Liver (tissue), 9 donors: Measurements from ENCODE around the gene CDK2AP2. TPM values are rescaled to one million over a fixed set of nuclear protein-coding genes. Genes with fewer than 3 reads are reported as not detected.

ENCODE experiments used
- DNase-seq: peaks from one replicate; pipeline ENCODE4 v3.0.0-alpha.2; 2017; ENCODE audit warnings: low spot score
- H3K27ac ChIP-seq, 2 donors: one replicate each; pipeline ENCODE4 v1.7.0; 2013; ENCODE audit warnings: inconsistent platforms in 2 of 2, low read length in 2 of 2, control low read depth in 1 of 2, low read depth in 1 of 2, mild to moderate bottlenecking in 1 of 2
- H3K27me3 ChIP-seq, 4 donors: one replicate each; pipeline versions ENCODE4 v1.6.1 to v1.7.0; 2013; ENCODE audit warnings: low read length in 3 of 4, inconsistent platforms in 1 of 4, mild to moderate bottlenecking in 1 of 4, moderate library complexity in 1 of 4; ENCODE audit not compliant: control insufficient read depth in 4 of 4, insufficient read depth in 4 of 4
- H3K36me3 ChIP-seq, 4 donors: one replicate each; pipeline versions ENCODE4 v1.6.1 to v1.7.0; 2013; ENCODE audit warnings: low read length in 3 of 4, mild to moderate bottlenecking in 3 of 4, low read depth in 1 of 4, moderate library complexity in 1 of 4; ENCODE audit not compliant: control insufficient read depth in 4 of 4, insufficient read depth in 3 of 4
- H3K4me1 ChIP-seq, 4 donors: one replicate each; pipeline versions ENCODE4 v1.6.1 to v1.7.0; 2013; ENCODE audit warnings: low read length in 3 of 4, mild to moderate bottlenecking in 3 of 4, moderate library complexity in 1 of 4; ENCODE audit not compliant: control insufficient read depth in 4 of 4, insufficient read depth in 4 of 4
- H3K4me3 ChIP-seq, 3 donors: one replicate each; pipeline versions ENCODE4 v1.6.1 to v1.7.0; 2013; ENCODE audit warnings: low read length in 3 of 3, control low read depth in 1 of 3, low read depth in 1 of 3, mild to moderate bottlenecking in 1 of 3
- H3K9ac ChIP-seq, 2 donors: one replicate each; pipeline ENCODE4 v1.7.0; 2013; ENCODE audit warnings: low read length in 2 of 2, mild to moderate bottlenecking in 2 of 2, moderate library complexity in 2 of 2, control low read depth in 1 of 2, low read depth in 1 of 2
- H3K9me3 ChIP-seq, 4 donors: one replicate each; pipeline versions ENCODE4 v1.6.1 to v1.7.0; 2013; ENCODE audit warnings: low read length in 3 of 4; ENCODE audit not compliant: control insufficient read depth in 4 of 4
- EGR1 ChIP-seq, 2 donors: IDR thresholded peaks; 2 replicates each; pipeline ENCODE4 v1.6.1; 2016 to 2018; ENCODE audit warnings: antibody characterized with exemption in 2 of 2, low read depth in 2 of 2
- FOXA1 ChIP-seq: IDR thresholded peaks from 2 replicates; pipeline ENCODE4 v1.6.1; 2016; ENCODE audit warnings: antibody characterized with exemption
- FOXA2 ChIP-seq: IDR thresholded peaks from 2 replicates; pipeline ENCODE4 v1.6.1; 2016; ENCODE audit warnings: antibody characterized with exemption
- GABPA ChIP-seq, 2 donors: IDR thresholded peaks in 1 of 2; conservative IDR thresholded peaks in 1 of 2; 2 replicates each; pipeline ENCODE4 v1.6.1; 2016; ENCODE audit warnings: antibody characterized with exemption in 2 of 2, mild to moderate bottlenecking in 1 of 2, moderate library complexity in 1 of 2
- HNF4G ChIP-seq: IDR thresholded peaks from 2 replicates; pipeline ENCODE4 v1.6.1; 2016; ENCODE audit warnings: antibody characterized with exemption
- JUND ChIP-seq, 2 donors: IDR thresholded peaks; 2 replicates each; pipeline ENCODE4 v1.6.1; 2016; ENCODE audit warnings: antibody characterized with exemption in 2 of 2
- NR2F2 ChIP-seq: IDR thresholded peaks from 2 replicates; pipeline ENCODE4 v1.6.1; 2016; ENCODE audit warnings: antibody characterized with exemption
- RAD21 ChIP-seq, 2 donors: IDR thresholded peaks; 2 replicates each; pipeline ENCODE4 v1.6.1; 2016; ENCODE audit warnings: antibody characterized with exemption in 2 of 2, mild to moderate bottlenecking in 2 of 2
- RXRA ChIP-seq, 2 donors: IDR thresholded peaks; 2 replicates each; pipeline ENCODE4 v1.6.1; 2017 to 2018; ENCODE audit warnings: antibody characterized with exemption in 2 of 2, mild to moderate bottlenecking in 1 of 2
- SP1 ChIP-seq: IDR thresholded peaks from 2 replicates; pipeline ENCODE4 v1.6.1; 2018; ENCODE audit warnings: antibody characterized with exemption, mild to moderate bottlenecking
- YY1 ChIP-seq: IDR thresholded peaks from 2 replicates; pipeline ENCODE4 v1.6.1; 2016; ENCODE audit warnings: antibody characterized with exemption, mild to moderate bottlenecking
- WGBS: extraction: QIAGEN DNeasy Blood & Tissue Kit; methylation state at CpG from one replicate; pipeline ENCODE4 v1.1.7; 2013; 5-methylcytosine and 5-hydroxymethylcytosine counted together
- polyA plus RNA-seq, 2 donors: library from polyadenylated mRNA; stranded (reverse) in 1 of 2; unstranded in 1 of 2; fragments of 200-250 nt in 1 of 2; fragments of >200 nt in 1 of 2; fragmentation: Nextera tagmentation in 1 of 2; extraction: Ambion mirVana in 1 of 2; gene quantifications; one replicate each; pipeline versions ENCODE4 v1.2.1 to v1.2.3, GENCODE V29; 2013 to 2015
- total RNA-seq, 2 donors: library from RNA; depleted of rRNA; stranded (reverse); fragments of >200 nt; gene quantifications; one replicate each; pipeline ENCODE4 v1.2.3, GENCODE V29; 2014
- TF ChIP-seq, protein P1 (sequence below): IDR thresholded peaks from 2 replicates; pipeline ENCODE4 v1.6.1; 2016; ENCODE audit warnings: antibody characterized with exemption
- TF ChIP-seq, protein P2 (sequence below): fragments of 150-350 bp; IDR thresholded peaks from 2 replicates; pipeline ENCODE4 v1.5.1; 2017; ENCODE audit warnings: improper control_type of control experiment, low read depth, low read length; ENCODE audit not compliant: missing input control
- TF ChIP-seq, protein P3 (sequence below): IDR thresholded peaks from 2 replicates; pipeline ENCODE4 v1.6.1; 2016; ENCODE audit warnings: antibody characterized with exemption
- TF ChIP-seq, protein P4 (sequence below): IDR thresholded peaks from 2 replicates; pipeline ENCODE4 v1.6.1; 2016; ENCODE audit warnings: antibody characterized with exemption
- donor health status: healthy.
- donor health status: healthy.
- donor health status: healthy.
- donor health status: healthy.
- donor health status: healthy.

The CDK2AP2 gene
- total and polyA plus RNA-seq, 4 donors: 14.1 to 126 (median 56.6) TPM

DNA sequence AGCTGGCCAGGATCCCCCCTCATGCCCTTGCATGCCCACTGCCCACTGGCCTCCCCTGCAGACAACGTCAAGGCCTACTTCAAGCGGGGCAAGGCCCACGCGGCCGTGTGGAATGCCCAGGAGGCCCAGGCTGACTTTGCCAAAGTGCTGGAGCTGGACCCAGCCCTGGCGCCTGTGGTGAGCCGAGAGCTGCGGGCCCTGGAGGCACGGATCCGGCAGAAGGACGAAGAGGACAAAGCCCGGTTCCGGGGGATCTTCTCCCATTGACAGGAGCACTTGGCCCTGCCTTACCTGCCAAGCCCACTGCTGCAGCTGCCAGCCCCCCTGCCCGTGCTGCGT is 17.3 kb downstream of the CDK2AP2 start:
- Histone ChIP-seq H3K4me1 (peaks cover 0 to 5% (median 3%) of the 10 kb centered on the region in 4 donors), H3K27me3 (no peaks in the 10 kb centered on the region), H3K9ac (no peak overlapping the region), H3K27ac (no peak overlapping the region), H3K9me3 (no peaks in the 10 kb centered on the region), H3K36me3 (peaks cover 4 to 50% (median 18%) of the 10 kb centered on the region in 4 donors), H3K4me3 (no peak overlapping the region)
- TF ChIP-seq, protein P1, sequence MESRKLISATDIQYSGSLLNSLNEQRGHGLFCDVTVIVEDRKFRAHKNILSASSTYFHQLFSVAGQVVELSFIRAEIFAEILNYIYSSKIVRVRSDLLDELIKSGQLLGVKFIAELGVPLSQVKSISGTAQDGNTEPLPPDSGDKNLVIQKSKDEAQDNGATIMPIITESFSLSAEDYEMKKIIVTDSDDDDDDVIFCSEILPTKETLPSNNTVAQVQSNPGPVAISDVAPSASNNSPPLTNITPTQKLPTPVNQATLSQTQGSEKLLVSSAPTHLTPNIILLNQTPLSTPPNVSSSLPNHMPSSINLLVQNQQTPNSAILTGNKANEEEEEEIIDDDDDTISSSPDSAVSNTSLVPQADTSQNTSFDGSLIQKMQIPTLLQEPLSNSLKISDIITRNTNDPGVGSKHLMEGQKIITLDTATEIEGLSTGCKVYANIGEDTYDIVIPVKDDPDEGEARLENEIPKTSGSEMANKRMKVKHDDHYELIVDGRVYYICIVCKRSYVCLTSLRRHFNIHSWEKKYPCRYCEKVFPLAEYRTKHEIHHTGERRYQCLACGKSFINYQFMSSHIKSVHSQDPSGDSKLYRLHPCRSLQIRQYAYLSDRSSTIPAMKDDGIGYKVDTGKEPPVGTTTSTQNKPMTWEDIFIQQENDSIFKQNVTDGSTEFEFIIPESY: no peak
- TF ChIP-seq GABPA (IDR thresholded peaks at IDR 0.05 in 1 of 2, conservative IDR thresholded peaks at IDR 0.05 in 1 of 2) (no peak), FOXA2 (no peak), JUND (IDR thresholded peaks at IDR 0.05) (no peak), SP1 (no peak), FOXA1 (no peak), YY1 (no peak), NR2F2 (no peak), RXRA (IDR thresholded peaks at IDR 0.05) (no peak)
- TF ChIP-seq, protein P2, sequence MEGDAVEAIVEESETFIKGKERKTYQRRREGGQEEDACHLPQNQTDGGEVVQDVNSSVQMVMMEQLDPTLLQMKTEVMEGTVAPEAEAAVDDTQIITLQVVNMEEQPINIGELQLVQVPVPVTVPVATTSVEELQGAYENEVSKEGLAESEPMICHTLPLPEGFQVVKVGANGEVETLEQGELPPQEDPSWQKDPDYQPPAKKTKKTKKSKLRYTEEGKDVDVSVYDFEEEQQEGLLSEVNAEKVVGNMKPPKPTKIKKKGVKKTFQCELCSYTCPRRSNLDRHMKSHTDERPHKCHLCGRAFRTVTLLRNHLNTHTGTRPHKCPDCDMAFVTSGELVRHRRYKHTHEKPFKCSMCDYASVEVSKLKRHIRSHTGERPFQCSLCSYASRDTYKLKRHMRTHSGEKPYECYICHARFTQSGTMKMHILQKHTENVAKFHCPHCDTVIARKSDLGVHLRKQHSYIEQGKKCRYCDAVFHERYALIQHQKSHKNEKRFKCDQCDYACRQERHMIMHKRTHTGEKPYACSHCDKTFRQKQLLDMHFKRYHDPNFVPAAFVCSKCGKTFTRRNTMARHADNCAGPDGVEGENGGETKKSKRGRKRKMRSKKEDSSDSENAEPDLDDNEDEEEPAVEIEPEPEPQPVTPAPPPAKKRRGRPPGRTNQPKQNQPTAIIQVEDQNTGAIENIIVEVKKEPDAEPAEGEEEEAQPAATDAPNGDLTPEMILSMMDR: no peak
- TF ChIP-seq, protein P3, sequence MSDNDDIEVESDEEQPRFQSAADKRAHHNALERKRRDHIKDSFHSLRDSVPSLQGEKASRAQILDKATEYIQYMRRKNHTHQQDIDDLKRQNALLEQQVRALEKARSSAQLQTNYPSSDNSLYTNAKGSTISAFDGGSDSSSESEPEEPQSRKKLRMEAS: no peak
- WGBS: 93% methylated on average over 15 of the region's 15 CpGs
- DNase-seq: no peak

DNA sequence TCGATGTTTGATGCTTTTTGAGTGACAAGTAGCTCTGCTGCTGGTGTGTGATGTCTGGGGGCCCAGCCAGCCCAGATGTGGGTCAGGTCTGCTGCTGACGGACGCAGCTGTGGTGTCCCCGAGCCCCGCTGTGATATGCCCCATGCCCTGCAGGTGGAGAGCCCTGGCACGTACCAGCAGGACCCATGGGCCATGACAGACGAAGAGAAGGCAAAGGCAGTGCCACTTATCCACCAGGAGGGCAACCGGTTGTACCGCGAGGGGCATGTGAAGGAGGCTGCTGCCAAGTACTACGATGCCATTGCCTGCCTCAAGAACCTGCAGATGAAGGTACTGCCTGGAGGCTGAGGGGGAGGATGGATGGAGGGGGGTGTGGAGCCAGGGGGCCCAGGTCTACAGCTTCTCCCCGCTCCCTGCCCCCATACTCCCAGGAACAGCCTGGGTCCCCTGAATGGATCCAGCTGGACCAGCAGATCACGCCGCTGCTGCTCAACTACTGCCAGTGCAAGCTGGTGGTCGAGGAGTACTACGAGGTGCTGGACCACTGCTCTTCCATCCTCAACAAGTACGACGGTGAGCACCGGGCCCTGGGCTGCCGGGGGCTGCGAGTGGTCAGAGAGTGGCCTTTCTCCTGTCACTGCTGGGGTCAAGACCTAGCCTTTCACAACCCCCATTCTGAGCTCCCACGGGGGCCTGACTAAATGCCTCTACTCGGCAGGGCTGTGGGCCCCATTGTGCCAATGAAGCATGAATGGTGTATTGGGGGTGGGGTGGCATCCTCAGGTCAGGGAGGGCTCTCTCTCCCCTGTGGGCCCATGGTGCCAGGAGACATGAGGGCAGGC is 17.9 kb downstream of the CDK2AP2 start:
- H3K9me3 ChIP-seq: no peaks in the 10 kb centered on the region
- TF ChIP-seq HNF4G: no peak
- no peak for TF ChIP-seq FOXA2
- TF ChIP-seq, protein P1: no peak
- TF ChIP-seq GABPA (IDR thresholded peaks at IDR 0.05 in 1 of 2, conservative IDR thresholded peaks at IDR 0.05 in 1 of 2): no peak
- TF ChIP-seq RAD21 (IDR thresholded peaks at IDR 0.05): no peak
- TF ChIP-seq NR2F2: no peak
- TF ChIP-seq JUND (IDR thresholded peaks at IDR 0.05): no peak
- TF ChIP-seq, protein P3: no peak
- TF ChIP-seq, protein P4, sequence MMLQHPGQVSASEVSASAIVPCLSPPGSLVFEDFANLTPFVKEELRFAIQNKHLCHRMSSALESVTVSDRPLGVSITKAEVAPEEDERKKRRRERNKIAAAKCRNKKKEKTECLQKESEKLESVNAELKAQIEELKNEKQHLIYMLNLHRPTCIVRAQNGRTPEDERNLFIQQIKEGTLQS: no peak
- no peak for TF ChIP-seq RXRA (IDR thresholded peaks at IDR 0.05)
- TF ChIP-seq FOXA1: no peak
- TF ChIP-seq, protein P2: no peak
- TF ChIP-seq EGR1 (IDR thresholded peaks at IDR 0.05; ENCODE audit: low read depth in 2 of 2): no peak
- H3K4me1 ChIP-seq: peaks cover 0 to 5% (median 3%) of the 10 kb centered on the region in 4 donors
- DNase-seq: no peak
- H3K27me3 ChIP-seq: no peaks in the 10 kb centered on the region
- WGBS: 93% methylated on average over 23 of the region's 23 CpGs
- peaks cover 4 to 44% (median 17%) of the 10 kb centered on the region in 4 donors for H3K36me3 ChIP-seq
- H3K9ac ChIP-seq: no peak overlapping the region
- no peak overlapping the region for H3K4me3 ChIP-seq
- no peak overlapping the region for H3K27ac ChIP-seq
